ENCODE data around the gene RNF41.
"Not testable (repeated sequence)": the region's sequence is repeated elsewhere in the genome, so short reads cannot be mapped to it uniquely, and the experiment has no call there.

RNF41 gene

GRCh38 chr12:56221757-56222530, at the start of gene RNF41:
Gene RNF41, minus strand, starts transcription at chr12:56221922. Its CDS starts 7,875 bp downstream, at chr12:56214047.
- FAIRE-seq = no peak

- FAIRE-seq = no peak
Measured at GRCh38 chr12:56271031-56271430, 49.3 kb upstream of the RNF41 start.

- no peak for FAIRE-seq
Measured at GRCh38 chr12:56267443-56268071, 45.8 kb upstream of the RNF41 start.

GRCh38 chr12:56266693-56267442, 45.1 kb upstream of the RNF41 start, which contains the start of gene COQ10A:
Gene COQ10A, plus strand, starts transcription at chr12:56266942. Its CDS starts 177 bp downstream, at chr12:56267119.
- no peak for FAIRE-seq

GRCh38 chr12:56266068-56266692, 44.5 kb upstream of the RNF41 start:
- not testable (repeated sequence) for FAIRE-seq

GRCh38 chr12:56262955-56263354, 41.2 kb upstream of the RNF41 start:
- not testable (repeated sequence) for FAIRE-seq

GRCh38 chr12:56261503-56262232, 39.9 kb upstream of the RNF41 start:
- FAIRE-seq = no peak

- FAIRE-seq = no peak
Measured at GRCh38 chr12:56260921-56261320, 39.2 kb upstream of the RNF41 start.

GRCh38 chr12:56260380-56260779, 38.7 kb upstream of the RNF41 start:
- no peak for FAIRE-seq

GRCh38 chr12:56258820-56259183, 37.1 kb upstream of the RNF41 start:
- no peak for FAIRE-seq

GRCh38 chr12:56258068-56258819, 36.5 kb upstream of the RNF41 start, which contains the start of gene ANKRD52:
Gene ANKRD52, minus strand, starts transcription at chr12:56258384. Its CDS starts 115 bp downstream, at chr12:56258269.
- FAIRE-seq = no peak

GRCh38 chr12:56257491-56258067, 35.9 kb upstream of the RNF41 start:
- FAIRE-seq = no peak

- no peak for FAIRE-seq
Measured at GRCh38 chr12:56257071-56257470, 35.3 kb upstream of the RNF41 start.

GRCh38 chr12:56256326-56256960, 34.7 kb upstream of the RNF41 start:
- FAIRE-seq = no peak

- FAIRE-seq = no peak
Measured at GRCh38 chr12:56255671-56256070, 33.9 kb upstream of the RNF41 start.

- no peak for FAIRE-seq
Measured at GRCh38 chr12:56253091-56253490, 31.4 kb upstream of the RNF41 start.

GRCh38 chr12:56252649-56253048, 30.9 kb upstream of the RNF41 start:
- no peak for FAIRE-seq

- FAIRE-seq = no peak
Measured at GRCh38 chr12:56248711-56249110, 27.0 kb upstream of the RNF41 start.

GRCh38 chr12:56247923-56248322, 26.2 kb upstream of the RNF41 start:
- FAIRE-seq = no peak

GRCh38 chr12:56244494-56244893, 22.8 kb upstream of the RNF41 start:
- FAIRE-seq = no peak

- no peak for FAIRE-seq
Measured at GRCh38 chr12:56243731-56244181, 22.0 kb upstream of the RNF41 start.
